ENCODE data around the gene CLTCL1.

GRCh38 chr22:19253143-19253542 is 38.4 kb downstream of the CLTCL1 start:
- TF ChIP-seq CTCF (IDR thresholded peaks at IDR 0.05) (no peak), POLR2A (IDR thresholded peaks at IDR 0.05) (no peak)

Measured in right lobe of liver (tissue), 4 donors.